HepG2 (cell line): ENCODE measurements around the gene ZNF597. TPM values are rescaled to one million over a fixed set of nuclear protein-coding genes. Genes with fewer than 3 reads are reported as not detected.
A peak's percentile ranks its signal among the peaks of the same experiment; 100 is the strongest.

Experiments used
- ATF1 ChIP-seq: IDR thresholded peaks from 2 replicates; pipeline ENCODE4 v1.6.1; 2016; ENCODE audit warnings: mild to moderate bottlenecking, control low read depth
- CENPT ChIP-seq: sonication (generic); formaldehyde crosslinking; IDR thresholded peaks from 2 replicates; pipeline ENCODE4 v1.8.0; 2022; ENCODE audit warnings: low read depth, mild to moderate bottlenecking, moderate library complexity, missing genetic modification reagents
- FOXK2 ChIP-seq: fragments of 450-650 bp; IDR thresholded peaks from 2 replicates; pipeline ENCODE4 v1.6.1; 2016
- FOXO4 ChIP-seq: sonication (generic); formaldehyde crosslinking; conservative IDR thresholded peaks from 2 replicates; pipeline ENCODE4 v1.8.1; 2023; ENCODE audit warnings: missing genetic modification reagents
- GATA4 ChIP-seq: sonication (generic); IDR thresholded peaks from 2 replicates; pipeline ENCODE4 v1.6.1; 2016; ENCODE audit warnings: antibody characterized with exemption, low read depth, borderline replicate concordance
- HNF1A ChIP-seq, 2 experiments: sonication (generic) in 1 of 2; formaldehyde crosslinking in 1 of 2; IDR thresholded peaks; 2 replicates each; pipeline versions ENCODE4 v1.4.0 to v1.6.1; 2016 to 2020; ENCODE audit warnings: borderline replicate concordance in 1 of 2, low read depth in 1 of 2, mild to moderate bottlenecking in 1 of 2, missing genetic modification reagents in 1 of 2
- JDP2 ChIP-seq: sonication (generic); formaldehyde crosslinking; IDR thresholded peaks from 2 replicates; pipeline ENCODE4 v1.8.1; 2022; ENCODE audit warnings: missing genetic modification reagents, borderline replicate concordance
- KLF13 ChIP-seq: sonication (generic); formaldehyde crosslinking; IDR thresholded peaks from 2 replicates; pipeline ENCODE4 v1.4.0; 2020; ENCODE audit warnings: mild to moderate bottlenecking, missing genetic modification reagents
- KLF15 ChIP-seq: sonication (generic); formaldehyde crosslinking; IDR thresholded peaks from 2 replicates; pipeline ENCODE4 v1.8.1; 2023; ENCODE audit warnings: borderline replicate concordance, mild to moderate bottlenecking, inconsistent platforms, missing genetic modification reagents, mixed read lengths
- MAF1 ChIP-seq: sonication (generic); formaldehyde crosslinking; IDR thresholded peaks from 2 replicates; pipeline ENCODE4 v1.5.0; 2020; ENCODE audit warnings: missing genetic modification reagents, borderline replicate concordance
- MED13 ChIP-seq: sonication (generic); formaldehyde crosslinking; IDR thresholded peaks from 2 replicates; pipeline ENCODE4 v1.5.0; 2020; ENCODE audit warnings: missing genetic modification reagents
- MYC ChIP-seq: sonication (generic); formaldehyde crosslinking; IDR thresholded peaks from 2 replicates; pipeline ENCODE4 v1.9.0; 2021; ENCODE audit warnings: missing genetic modification reagents, borderline replicate concordance
- PHF21A ChIP-seq: sonication (generic); formaldehyde crosslinking; IDR thresholded peaks from 2 replicates; pipeline ENCODE4 v1.5.0; 2020; ENCODE audit warnings: mild to moderate bottlenecking, missing genetic modification reagents
- SALL2 ChIP-seq: sonication (generic); formaldehyde crosslinking; IDR thresholded peaks from 2 replicates; pipeline ENCODE4 v1.8.1; 2023; ENCODE audit warnings: mild to moderate bottlenecking, missing genetic modification reagents, inconsistent platforms
- SP140L ChIP-seq: sonication (generic); formaldehyde crosslinking; IDR thresholded peaks from 2 replicates; pipeline ENCODE4 v1.4.0; 2020; ENCODE audit warnings: missing genetic modification reagents, borderline replicate concordance
- TAF1 ChIP-seq: sonication (generic); formaldehyde crosslinking; IDR thresholded peaks from 2 replicates; pipeline ENCODE4 v1.4.0; 2020; ENCODE audit warnings: missing genetic modification reagents
- ZFX ChIP-seq: sonication (generic); formaldehyde crosslinking; IDR thresholded peaks from 2 replicates; pipeline ENCODE4 v1.4.0; 2020; ENCODE audit warnings: mild to moderate bottlenecking, low read depth, missing genetic modification reagents, moderate library complexity
- ZNF446 ChIP-seq: sonication (generic); formaldehyde crosslinking; IDR thresholded peaks from 2 replicates; pipeline ENCODE4 v1.5.0; 2020; ENCODE audit warnings: mild to moderate bottlenecking, missing genetic modification reagents
- ZNF460 ChIP-seq: sonication (generic); formaldehyde crosslinking; IDR thresholded peaks from 2 replicates; pipeline ENCODE4 v1.5.1; 2020; ENCODE audit warnings: missing genetic modification reagents, mild to moderate bottlenecking, borderline replicate concordance
- ZNF713 ChIP-seq: sonication (generic); formaldehyde crosslinking; IDR thresholded peaks from 2 replicates; pipeline ENCODE4 v1.4.0; 2020; ENCODE audit warnings: mild to moderate bottlenecking, missing genetic modification reagents
- polyA plus RNA-seq, 8 experiments: library from polyadenylated mRNA; depleted of rRNA in 3 of 8; stranded (reverse) in 7 of 8; unstranded in 1 of 8; fragments of >200 nt; fragmentation: Illumina TruSeq in 4 of 8; extraction: Trizol in 4 of 8; gene quantifications; 2 replicates each; pipeline versions ENCODE4 v1.2.1 to v1.2.3, GENCODE V29; 2011 to 2016; ENCODE audit warnings: low read depth in 4 of 8, missing spikeins in 1 of 8, mixed read lengths in 1 of 8; ENCODE audit not compliant: insufficient read depth in 1 of 8
- total RNA-seq, 5 experiments: library from RNA; depleted of rRNA; stranded (reverse); fragments of >200 nt; fragmentation: Illumina TruSeq; extraction: Trizol; gene quantifications; 2 replicates each; pipeline ENCODE4 v1.2.3, GENCODE V29; 2016; ENCODE audit warnings: low read depth in 1 of 5
- TF ChIP-seq, protein P1 (sequence below): sonication (generic); formaldehyde crosslinking; IDR thresholded peaks from 2 replicates; pipeline ENCODE4 v1.4.0; 2020; ENCODE audit warnings: missing genetic modification reagents

The ZNF597 gene
- total and polyA plus RNA-seq, 2 of the 13 experiments (the other 11 are each of a cell fraction or from before 2014, with no cell fraction given) = 1.3 to 2.4 TPM

DNA sequence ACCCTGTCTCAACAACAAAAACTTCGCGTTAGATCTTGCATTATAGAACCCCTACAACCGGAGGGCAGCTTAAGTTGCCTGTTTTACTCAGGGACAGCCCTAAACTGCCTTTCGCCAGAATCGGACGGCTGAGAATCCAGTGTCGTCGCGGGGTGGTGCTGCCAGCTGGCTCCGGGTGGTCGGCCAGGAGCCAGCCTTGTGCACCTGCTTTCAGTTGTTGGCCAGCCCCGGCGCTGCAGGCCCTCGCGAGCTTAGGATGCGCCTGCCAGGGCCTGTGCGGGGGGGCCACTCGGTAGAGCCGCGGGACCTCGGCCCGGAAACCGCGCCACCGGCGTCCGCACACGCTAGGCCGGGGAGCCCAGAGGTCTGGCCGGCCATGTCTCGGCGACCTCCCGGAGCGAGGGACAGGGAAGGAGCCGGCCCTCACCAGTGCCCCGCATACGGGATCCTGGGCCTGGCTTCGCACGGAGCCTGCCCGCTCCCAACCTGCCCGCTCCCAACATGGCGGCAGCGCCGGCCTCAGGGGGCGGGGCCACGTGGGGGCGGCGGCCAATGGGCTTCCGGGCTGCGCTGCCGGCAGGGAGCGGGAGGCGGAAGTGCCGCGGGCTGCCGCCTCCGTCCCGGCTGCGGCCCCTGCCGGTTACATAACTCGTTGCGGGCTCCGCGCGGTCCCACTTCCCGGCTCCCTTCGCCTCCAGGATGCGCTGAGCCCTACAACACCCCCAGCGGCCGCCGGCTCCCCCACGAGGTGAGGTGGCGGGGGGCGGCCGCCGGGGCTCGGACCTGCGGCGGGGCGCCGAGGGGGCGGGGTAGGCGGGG, 14.3 kb upstream of the ZNF597 start (continued):
- TF ChIP-seq, protein P1, sequence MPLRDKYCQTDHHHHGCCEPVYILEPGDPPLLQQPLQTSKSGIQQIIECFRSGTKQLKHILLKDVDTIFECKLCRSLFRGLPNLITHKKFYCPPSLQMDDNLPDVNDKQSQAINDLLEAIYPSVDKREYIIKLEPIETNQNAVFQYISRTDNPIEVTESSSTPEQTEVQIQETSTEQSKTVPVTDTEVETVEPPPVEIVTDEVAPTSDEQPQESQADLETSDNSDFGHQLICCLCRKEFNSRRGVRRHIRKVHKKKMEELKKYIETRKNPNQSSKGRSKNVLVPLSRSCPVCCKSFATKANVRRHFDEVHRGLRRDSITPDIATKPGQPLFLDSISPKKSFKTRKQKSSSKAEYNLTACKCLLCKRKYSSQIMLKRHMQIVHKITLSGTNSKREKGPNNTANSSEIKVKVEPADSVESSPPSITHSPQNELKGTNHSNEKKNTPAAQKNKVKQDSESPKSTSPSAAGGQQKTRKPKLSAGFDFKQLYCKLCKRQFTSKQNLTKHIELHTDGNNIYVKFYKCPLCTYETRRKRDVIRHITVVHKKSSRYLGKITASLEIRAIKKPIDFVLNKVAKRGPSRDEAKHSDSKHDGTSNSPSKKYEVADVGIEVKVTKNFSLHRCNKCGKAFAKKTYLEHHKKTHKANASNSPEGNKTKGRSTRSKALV (CRISPR knock-in tag) = 0 out of 2 replicates have a peak, but pooled peaks have one; percentile 56
- TF ChIP-seq MYC (CRISPR knock-in tag) = peak; percentile 87
- TF ChIP-seq ZNF713 (CRISPR knock-in tag) = no peak
- 0 out of 2 replicates have a peak, but pooled peaks have one; percentile 44 for TF ChIP-seq KLF13
- TF ChIP-seq MED13 (CRISPR knock-in tag) = peak; percentile 56; the same call in 1 of the 2 replicates
- peak; percentile 77 for TF ChIP-seq TAF1 (CRISPR knock-in tag)
- no peak; the same call in 1 of the 2 replicates for TF ChIP-seq ZNF460 (CRISPR knock-in tag)
- peak; percentile 97 for TF ChIP-seq ZFX
- no peak for TF ChIP-seq JDP2 (CRISPR knock-in tag)
- 0 out of 2 replicates have a peak, but pooled peaks have one; percentile 83 for TF ChIP-seq FOXO4 (CRISPR knock-in tag)
- TF ChIP-seq PHF21A (CRISPR knock-in tag) = no peak
- TF ChIP-seq CENPT (CRISPR knock-in tag) = no peak
- no peak for TF ChIP-seq MAF1 (CRISPR knock-in tag)
- no peak for TF ChIP-seq ATF1 (CRISPR knock-in tag)
- no peak for TF ChIP-seq FOXK2
- TF ChIP-seq GATA4 = peak; percentile 30; the same call in 1 of the 2 replicates
- no peak for TF ChIP-seq HNF1A (IDR thresholded peaks at IDR 0.05; ENCODE audit: low read depth)
- TF ChIP-seq HNF1A (CRISPR knock-in tag; IDR thresholded peaks at IDR 0.05; ENCODE audit: borderline replicate concordance) = peak; percentile 68; the same call in 1 of the 2 replicates
- no peak for TF ChIP-seq SP140L (CRISPR knock-in tag)
- TF ChIP-seq KLF15 (CRISPR knock-in tag) = peak; percentile 33; the same call in 1 of the 2 replicates
- peak; percentile 39; the same call in 1 of the 2 replicates for TF ChIP-seq ZNF446
- peak; percentile 95 for TF ChIP-seq SALL2 (CRISPR knock-in tag)
